ENCODE measurements around the gene FZD1.

The FZD1 gene

DNA sequence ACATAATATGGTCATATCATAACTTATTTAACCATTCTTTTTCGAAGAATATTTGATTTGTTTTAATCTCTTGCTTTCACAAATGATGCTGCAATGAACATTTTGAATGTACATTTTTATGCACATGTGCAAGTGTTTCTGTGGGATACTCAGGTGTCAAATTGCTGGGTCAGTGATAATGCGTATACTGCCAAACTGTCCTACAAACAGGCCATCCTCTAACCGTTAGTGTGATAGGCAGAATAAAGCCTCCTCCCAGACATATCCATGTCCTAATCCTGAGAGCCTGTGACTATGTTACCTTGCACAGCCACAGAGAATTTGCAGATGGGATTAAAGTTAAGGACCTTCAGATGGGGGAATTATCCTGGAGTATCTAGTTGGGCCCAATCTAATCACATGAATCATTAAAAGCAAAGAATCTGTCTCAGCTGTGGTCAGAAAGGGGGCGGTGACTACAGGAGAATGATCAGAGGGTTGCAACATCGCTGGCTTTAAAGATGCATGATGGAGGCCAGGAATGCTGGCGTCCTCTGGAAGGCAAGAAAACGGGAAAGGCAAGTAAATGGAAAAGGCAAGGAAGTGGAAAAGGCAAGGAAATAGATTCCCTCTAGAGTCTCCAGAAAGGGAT lies 46.7 kb downstream of the FZD1 start:
- no peak overlapping the region for H3K4me3 ChIP-seq (ENCODE audit: low read depth in 1 of 2, low read length in 2 of 2)
- TF ChIP-seq, protein P1, sequence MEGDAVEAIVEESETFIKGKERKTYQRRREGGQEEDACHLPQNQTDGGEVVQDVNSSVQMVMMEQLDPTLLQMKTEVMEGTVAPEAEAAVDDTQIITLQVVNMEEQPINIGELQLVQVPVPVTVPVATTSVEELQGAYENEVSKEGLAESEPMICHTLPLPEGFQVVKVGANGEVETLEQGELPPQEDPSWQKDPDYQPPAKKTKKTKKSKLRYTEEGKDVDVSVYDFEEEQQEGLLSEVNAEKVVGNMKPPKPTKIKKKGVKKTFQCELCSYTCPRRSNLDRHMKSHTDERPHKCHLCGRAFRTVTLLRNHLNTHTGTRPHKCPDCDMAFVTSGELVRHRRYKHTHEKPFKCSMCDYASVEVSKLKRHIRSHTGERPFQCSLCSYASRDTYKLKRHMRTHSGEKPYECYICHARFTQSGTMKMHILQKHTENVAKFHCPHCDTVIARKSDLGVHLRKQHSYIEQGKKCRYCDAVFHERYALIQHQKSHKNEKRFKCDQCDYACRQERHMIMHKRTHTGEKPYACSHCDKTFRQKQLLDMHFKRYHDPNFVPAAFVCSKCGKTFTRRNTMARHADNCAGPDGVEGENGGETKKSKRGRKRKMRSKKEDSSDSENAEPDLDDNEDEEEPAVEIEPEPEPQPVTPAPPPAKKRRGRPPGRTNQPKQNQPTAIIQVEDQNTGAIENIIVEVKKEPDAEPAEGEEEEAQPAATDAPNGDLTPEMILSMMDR (IDR thresholded peaks at IDR 0.05; ENCODE audit: borderline replicate concordance, extremely low read depth, low read length, poor library complexity, severe bottlenecking) = no peak
- no peak for TF ChIP-seq EZH2 (IDR thresholded peaks at IDR 0.05; ENCODE audit: borderline replicate concordance, low read depth, low read length, severe bottlenecking)
- no peaks in the 10 kb centered on the region for H3K36me3 ChIP-seq (ENCODE audit: insufficient read depth, low read length)
- no peak overlapping the region for H2AFZ ChIP-seq (ENCODE audit: low read depth, low read length)
- ATAC-seq (ENCODE audit: insufficient read depth, low read depth) (no peak), DNase-seq (no peak)
- H3K27ac ChIP-seq (ENCODE audit: low read length) = no peak overlapping the region
- no peaks in the 10 kb centered on the region for H3K27me3 ChIP-seq (ENCODE audit: insufficient read depth, low read length, poor library complexity)
- no peaks in the 10 kb centered on the region for H3K9me3 ChIP-seq (ENCODE audit: insufficient read depth, low read length, severe bottlenecking)
- H3K9ac ChIP-seq (ENCODE audit: low read depth, low read length) = no peak overlapping the region
- H3K4me2 ChIP-seq (ENCODE audit: insufficient read depth, low read length) = no peak overlapping the region
- no peaks in the 10 kb centered on the region for H3K4me1 ChIP-seq (ENCODE audit: insufficient read depth, low read length)
- no peaks in the 10 kb centered on the region for H4K20me1 ChIP-seq (ENCODE audit: insufficient read depth, low read length)
- no peaks in the 10 kb centered on the region for H3K79me2 ChIP-seq (ENCODE audit: insufficient read depth, low read length)

DNA sequence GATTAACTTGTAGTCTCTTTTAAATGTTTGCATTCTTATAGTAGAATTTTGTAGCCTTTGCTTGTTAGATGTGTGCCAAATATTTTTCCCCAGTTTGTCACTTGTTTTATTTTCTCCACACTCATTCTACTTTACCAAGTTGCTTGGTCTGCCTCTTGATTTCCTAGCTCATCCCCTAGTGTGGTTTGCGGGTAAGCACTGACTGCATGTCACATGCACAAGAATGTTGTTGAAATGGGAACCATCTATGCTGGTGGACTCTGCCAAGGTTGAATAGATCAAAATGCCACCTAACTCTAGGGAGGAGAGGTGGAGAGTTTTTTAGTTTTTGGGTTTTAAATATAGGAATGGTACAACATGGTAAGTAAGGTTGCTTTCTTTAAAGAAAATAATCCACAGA lies 47.6 kb downstream of the FZD1 start:
- Histone ChIP-seq H3K36me3 (ENCODE audit: insufficient read depth, low read length) (no peaks in the 10 kb centered on the region), H3K9ac (ENCODE audit: low read depth, low read length) (no peak overlapping the region), H3K4me1 (ENCODE audit: insufficient read depth, low read length) (no peaks in the 10 kb centered on the region), H4K20me1 (ENCODE audit: insufficient read depth, low read length) (no peaks in the 10 kb centered on the region), H3K4me3 (ENCODE audit: low read depth in 1 of 2, low read length in 2 of 2) (no peak overlapping the region), H2AFZ (ENCODE audit: low read depth, low read length) (no peak overlapping the region), H3K9me3 (ENCODE audit: insufficient read depth, low read length, severe bottlenecking) (no peaks in the 10 kb centered on the region), H3K79me2 (ENCODE audit: insufficient read depth, low read length) (no peaks in the 10 kb centered on the region), H3K27me3 (ENCODE audit: insufficient read depth, low read length, poor library complexity) (no peaks in the 10 kb centered on the region), H3K27ac (ENCODE audit: low read length) (no peak overlapping the region), H3K4me2 (ENCODE audit: insufficient read depth, low read length) (no peak overlapping the region)
- TF ChIP-seq, protein P1 (IDR thresholded peaks at IDR 0.05; ENCODE audit: borderline replicate concordance, extremely low read depth, low read length, poor library complexity, severe bottlenecking) = no peak
- no peak for TF ChIP-seq EZH2 (IDR thresholded peaks at IDR 0.05; ENCODE audit: borderline replicate concordance, low read depth, low read length, severe bottlenecking)
- DNase-seq (no peak), ATAC-seq (ENCODE audit: insufficient read depth, low read depth) (no peak)

DNA sequence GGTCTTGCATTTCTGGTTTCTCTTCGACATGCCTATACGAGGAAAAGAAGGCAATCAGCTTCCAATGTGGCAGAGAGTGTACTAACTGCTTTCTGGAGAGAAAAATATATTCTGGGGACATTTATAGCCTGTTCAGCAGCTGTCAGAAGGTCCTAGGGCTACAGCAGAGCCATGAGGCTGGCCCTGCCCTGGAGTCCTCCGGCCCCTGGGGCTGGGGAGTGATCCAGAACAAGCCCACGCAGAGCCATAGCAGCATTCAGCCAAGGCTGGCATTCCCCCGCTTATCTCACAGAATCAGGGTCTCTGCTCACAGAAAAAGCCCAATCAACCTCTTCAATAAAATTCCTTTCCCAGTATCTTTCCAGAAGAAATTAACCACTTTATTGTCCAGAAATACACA lies 48.9 kb downstream of the FZD1 start:
- H3K27ac ChIP-seq (ENCODE audit: low read length) = no peak overlapping the region
- no peaks in the 10 kb centered on the region for H3K36me3 ChIP-seq (ENCODE audit: insufficient read depth, low read length)
- H4K20me1 ChIP-seq (ENCODE audit: insufficient read depth, low read length) = no peaks in the 10 kb centered on the region
- no peak overlapping the region for H3K4me3 ChIP-seq (ENCODE audit: low read depth in 1 of 2, low read length in 2 of 2)
- no peaks in the 10 kb centered on the region for H3K9me3 ChIP-seq (ENCODE audit: insufficient read depth, low read length, severe bottlenecking)
- no peak for TF ChIP-seq EZH2 (IDR thresholded peaks at IDR 0.05; ENCODE audit: borderline replicate concordance, low read depth, low read length, severe bottlenecking)
- TF ChIP-seq, protein P1 (IDR thresholded peaks at IDR 0.05; ENCODE audit: borderline replicate concordance, extremely low read depth, low read length, poor library complexity, severe bottlenecking) = no peak
- DNase-seq = no peak
- no peak overlapping the region for H2AFZ ChIP-seq (ENCODE audit: low read depth, low read length)
- ATAC-seq (ENCODE audit: insufficient read depth, low read depth) = no peak
- H3K79me2 ChIP-seq (ENCODE audit: insufficient read depth, low read length) = no peaks in the 10 kb centered on the region
- H3K9ac ChIP-seq (ENCODE audit: low read depth, low read length) = no peak overlapping the region
- no peak overlapping the region for H3K4me2 ChIP-seq (ENCODE audit: insufficient read depth, low read length)
- no peaks in the 10 kb centered on the region for H3K27me3 ChIP-seq (ENCODE audit: insufficient read depth, low read length, poor library complexity)
- H3K4me1 ChIP-seq (ENCODE audit: insufficient read depth, low read length) = no peaks in the 10 kb centered on the region
